ENCODE results near the gene PRDX2.

GRCh38 chr19:12773571-12773970, 28.0 kb downstream of the PRDX2 start:
- TF ChIP-seq GATA2 (IDR thresholded peaks at IDR 0.05; ENCODE audit: low read depth, low read length) (no peak), GATA3 (IDR thresholded peaks at IDR 0.05; ENCODE audit: low read depth, low read length) (no peak)

Measured in SH-SY5Y (cell line).